Ishikawa (cell line): ENCODE measurements around the gene EVI5.

Experiments
- CEBPB ChIP-seq: IDR thresholded peaks from 2 replicates; pipeline ENCODE4 v1.6.1; 2012
- CREB1 ChIP-seq: IDR thresholded peaks from 2 replicates; pipeline ENCODE4 v1.6.1; 2012; ENCODE audit warnings: low read depth
- EGR1 ChIP-seq: IDR thresholded peaks from 2 replicates; pipeline ENCODE4 v1.6.1; 2012
- EP300 ChIP-seq: IDR thresholded peaks from 2 replicates; pipeline ENCODE4 v1.6.1; 2012; ENCODE audit warnings: borderline replicate concordance
- FOXM1 ChIP-seq: IDR thresholded peaks from 2 replicates; pipeline ENCODE4 v1.6.1; 2012; ENCODE audit warnings: low read depth, borderline replicate concordance
- USF1 ChIP-seq: IDR thresholded peaks from 2 replicates; pipeline ENCODE4 v1.6.1; 2012
- YY1 ChIP-seq: IDR thresholded peaks from 2 replicates; pipeline ENCODE4 v1.6.1; 2012; ENCODE audit warnings: low read depth
- TF ChIP-seq, protein P1 (sequence below): IDR thresholded peaks from 2 replicates; pipeline ENCODE4 v1.6.1; 2012

DNA sequence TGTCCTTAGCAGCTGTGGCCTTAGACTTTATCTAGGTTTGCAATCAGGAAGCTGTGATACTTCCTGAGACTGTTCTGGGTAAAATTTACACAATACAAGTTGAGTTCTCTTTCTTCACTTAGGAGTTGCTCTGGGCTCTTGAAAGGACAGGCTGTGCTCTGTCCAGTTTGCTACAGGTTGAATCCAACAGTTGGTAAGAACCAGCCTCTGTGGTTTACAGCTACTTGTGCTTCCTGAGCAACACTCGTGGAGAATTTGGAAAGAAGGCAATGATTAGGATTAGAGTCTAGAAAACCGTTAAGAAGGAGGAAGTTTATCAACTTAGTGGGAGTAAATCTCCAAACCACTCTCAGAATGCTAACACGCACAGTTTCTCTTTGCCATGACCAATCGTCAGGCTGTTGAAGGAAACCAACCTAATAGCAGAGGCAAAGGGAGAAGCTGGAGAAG is 325.0 kb downstream of the EVI5 start:
- TF ChIP-seq USF1: no peak
- TF ChIP-seq EGR1: no peak
- TF ChIP-seq EP300: no peak
- TF ChIP-seq CREB1: no peak
- no peak for TF ChIP-seq YY1
- TF ChIP-seq CEBPB: no peak
- no peak for TF ChIP-seq FOXM1
- TF ChIP-seq, protein P1, sequence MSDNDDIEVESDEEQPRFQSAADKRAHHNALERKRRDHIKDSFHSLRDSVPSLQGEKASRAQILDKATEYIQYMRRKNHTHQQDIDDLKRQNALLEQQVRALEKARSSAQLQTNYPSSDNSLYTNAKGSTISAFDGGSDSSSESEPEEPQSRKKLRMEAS: no peak
